Immature natural killer cell (primary cell): Measurements from ENCODE around the gene SLC25A13. TPM values are rescaled to one million over a fixed set of nuclear protein-coding genes. Genes with fewer than 3 reads are reported as not detected.

ENCODE experiments used
- DNase-seq, 3 donors: peaks; one replicate each; pipeline ENCODE4 v3.0.0; 2022; ENCODE audit warnings: mixed read lengths in 1 of 3
- H3K27ac Mint-ChIP-seq, 6 donors: one replicate each; pipeline ENCODE4 v1.8.0; 2020; ENCODE audit warnings: mixed read lengths in 6 of 6, mild to moderate bottlenecking in 5 of 6, inconsistent platforms in 4 of 6, moderate library complexity in 3 of 6
- H3K27me3 Mint-ChIP-seq, 3 donors: one replicate each; pipeline ENCODE4 v1.8.0; 2020 to 2021; ENCODE audit warnings: low read depth in 3 of 3, mild to moderate bottlenecking in 3 of 3, mixed read lengths in 3 of 3, moderate library complexity in 3 of 3, inconsistent platforms in 1 of 3
- H3K36me3 Mint-ChIP-seq, 3 donors: one replicate each; pipeline ENCODE4 v1.8.0; 2020; ENCODE audit warnings: mixed read lengths in 3 of 3, inconsistent platforms in 2 of 3, mild to moderate bottlenecking in 2 of 3
- H3K4me1 Mint-ChIP-seq, 2 donors: one replicate each; pipeline ENCODE4 v1.8.0; 2020; ENCODE audit warnings: inconsistent platforms in 2 of 2, mild to moderate bottlenecking in 2 of 2, mixed read lengths in 2 of 2, moderate library complexity in 1 of 2
- H3K4me3 Mint-ChIP-seq, 5 donors: one replicate each; pipeline ENCODE4 v1.8.0; 2020; ENCODE audit warnings: mild to moderate bottlenecking in 5 of 5, mixed read lengths in 5 of 5, inconsistent platforms in 3 of 5, moderate library complexity in 3 of 5
- H3K9me3 Mint-ChIP-seq, 6 donors: one replicate each; pipeline ENCODE4 v1.8.0; 2020; ENCODE audit warnings: mild to moderate bottlenecking in 6 of 6, mixed read lengths in 6 of 6, inconsistent platforms in 4 of 6, moderate library complexity in 3 of 6
- polyA plus RNA-seq, 3 donors: library from polyadenylated mRNA; unstranded; fragments of 300-500 nt; fragmentation: Illumina TruSeq; gene quantifications; one replicate each; pipeline ENCODE4 v1.2.3, GENCODE V29; 2021

Gene SLC25A13
- polyA plus RNA-seq, 3 donors from 2014 or later = 4.2 to 9.3 (median 5.3) TPM

GRCh38 chr7:96187735-96188134, 134.2 kb downstream of the SLC25A13 start:
- no peaks in the 10 kb centered on the region for H3K4me1 Mint-ChIP-seq
- H3K27me3 Mint-ChIP-seq = no peaks in the 10 kb centered on the region
- no peak overlapping the region for H3K4me3 Mint-ChIP-seq
- no peaks in the 10 kb centered on the region for H3K9me3 Mint-ChIP-seq
- H3K27ac Mint-ChIP-seq = no peak overlapping the region
- peaks cover 32 to 51% (median 46%) of the 10 kb centered on the region in 3 donors for H3K36me3 Mint-ChIP-seq
- no peak for DNase-seq

- Mint-ChIP-seq H3K36me3 (peaks cover 21 to 39% (median 33%) of the 10 kb centered on the region in 3 donors), H3K27ac (no peak overlapping the region), H3K9me3 (no peaks in the 10 kb centered on the region), H3K4me1 (no peaks in the 10 kb centered on the region), H3K4me3 (no peak overlapping the region), H3K27me3 (no peaks in the 10 kb centered on the region)
- DNase-seq = no peak
Measured at GRCh38 chr7:96184783-96185182, 137.1 kb downstream of the SLC25A13 start.

- no peak overlapping the region for H3K4me3 Mint-ChIP-seq
- peaks cover 15 to 34% (median 24%) of the 10 kb centered on the region in 3 donors for H3K36me3 Mint-ChIP-seq
- DNase-seq = no peak
- H3K4me1 Mint-ChIP-seq = no peaks in the 10 kb centered on the region
- H3K27me3 Mint-ChIP-seq = no peaks in the 10 kb centered on the region
- no peak overlapping the region for H3K27ac Mint-ChIP-seq
- no peaks in the 10 kb centered on the region for H3K9me3 Mint-ChIP-seq
Measured at GRCh38 chr7:96183163-96183670, 138.7 kb downstream of the SLC25A13 start.

GRCh38 chr7:96182424-96183158, 139.3 kb downstream of the SLC25A13 start:
- Mint-ChIP-seq H3K4me3 (no peak overlapping the region), H3K27ac (no peak overlapping the region), H3K27me3 (peaks cover 0 to 2% (median 0%) of the 10 kb centered on the region in 3 donors), H3K4me1 (no peaks in the 10 kb centered on the region), H3K36me3 (peaks cover 15 to 32% (median 24%) of the 10 kb centered on the region in 3 donors), H3K9me3 (no peaks in the 10 kb centered on the region)
- no peak for DNase-seq

DNA sequence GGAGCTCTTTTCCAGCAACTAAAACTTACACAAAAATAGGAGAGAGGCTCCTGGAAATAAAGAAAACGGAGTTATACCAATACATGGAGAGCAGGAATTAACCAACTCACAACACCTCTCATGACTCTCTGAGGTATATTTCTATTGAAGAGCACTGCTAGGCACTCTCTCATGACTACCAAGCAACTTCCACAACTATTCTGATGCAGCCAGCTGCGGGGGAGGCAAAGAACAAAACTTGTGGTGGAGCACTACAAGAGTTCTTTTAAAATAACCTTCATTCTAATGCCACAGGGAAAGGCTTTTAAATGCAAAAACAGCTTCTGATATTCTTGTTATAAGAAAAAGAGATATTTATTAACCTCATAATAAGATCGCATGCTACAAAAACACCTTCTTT, 140.7 kb downstream of the SLC25A13 start:
- H3K36me3 Mint-ChIP-seq = peaks cover 15 to 35% (median 23%) of the 10 kb centered on the region in 3 donors
- no peak for DNase-seq
- H3K4me3 Mint-ChIP-seq = no peak overlapping the region
- peaks cover 0 to 2% (median 0%) of the 10 kb centered on the region in 3 donors for H3K27me3 Mint-ChIP-seq
- no peak overlapping the region for H3K27ac Mint-ChIP-seq
- H3K9me3 Mint-ChIP-seq = no peaks in the 10 kb centered on the region
- no peaks in the 10 kb centered on the region for H3K4me1 Mint-ChIP-seq

DNA sequence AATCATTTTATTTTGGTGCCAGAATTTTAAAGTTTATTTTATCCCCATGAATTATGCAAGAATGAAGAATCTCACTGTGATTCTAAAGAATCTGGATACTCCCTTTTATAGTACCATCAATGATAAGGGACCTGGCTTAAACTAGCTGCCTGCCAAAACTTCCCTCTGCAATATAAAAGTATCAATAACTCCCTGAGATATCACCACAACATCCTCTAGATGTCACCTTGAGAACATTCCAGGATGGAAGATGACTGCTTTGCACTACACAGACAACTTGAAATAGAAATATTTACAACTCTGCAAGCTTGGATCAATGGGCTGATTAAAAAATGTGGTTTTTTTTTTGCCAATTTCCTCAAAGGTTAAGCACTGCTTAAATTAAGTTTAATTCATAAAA, 142.1 kb downstream of the SLC25A13 start:
- Mint-ChIP-seq H3K36me3 (peaks cover 15 to 37% (median 24%) of the 10 kb centered on the region in 3 donors), H3K27ac (no peak overlapping the region), H3K4me1 (no peaks in the 10 kb centered on the region), H3K9me3 (no peaks in the 10 kb centered on the region), H3K4me3 (no peak overlapping the region), H3K27me3 (peaks cover 0 to 2% (median 0%) of the 10 kb centered on the region in 3 donors)
- DNase-seq = no peak

- H3K4me3 Mint-ChIP-seq = no peak overlapping the region
- no peaks in the 10 kb centered on the region for H3K9me3 Mint-ChIP-seq
- peak overlapping the region in 1 of 6 donors; percentile 9 for H3K27ac Mint-ChIP-seq
- peaks cover 15 to 35% (median 23%) of the 10 kb centered on the region in 3 donors for H3K36me3 Mint-ChIP-seq
- no peak for DNase-seq
- peaks cover 0 to 2% (median 0%) of the 10 kb centered on the region in 3 donors for H3K27me3 Mint-ChIP-seq
- H3K4me1 Mint-ChIP-seq = no peaks in the 10 kb centered on the region
Measured at GRCh38 chr7:96179341-96179740, 142.6 kb downstream of the SLC25A13 start.

- peaks cover 15 to 33% (median 17%) of the 10 kb centered on the region in 3 donors for H3K36me3 Mint-ChIP-seq
- H3K4me3 Mint-ChIP-seq = no peak overlapping the region
- H3K27me3 Mint-ChIP-seq = peaks cover 0 to 2% (median 0%) of the 10 kb centered on the region in 3 donors
- H3K4me1 Mint-ChIP-seq = no peaks in the 10 kb centered on the region
- no peak for DNase-seq
- H3K27ac Mint-ChIP-seq = no peak overlapping the region
- H3K9me3 Mint-ChIP-seq = no peaks in the 10 kb centered on the region
Measured at GRCh38 chr7:96178581-96178980, 143.3 kb downstream of the SLC25A13 start.

GRCh38 chr7:96177353-96177752, 144.5 kb downstream of the SLC25A13 start:
- no peaks in the 10 kb centered on the region for H3K4me1 Mint-ChIP-seq
- no peak overlapping the region for H3K4me3 Mint-ChIP-seq
- H3K27me3 Mint-ChIP-seq = peaks cover 0 to 4% (median 0%) of the 10 kb centered on the region in 3 donors
- no peak overlapping the region for H3K27ac Mint-ChIP-seq
- peaks cover 5 to 21% (median 11%) of the 10 kb centered on the region in 3 donors for H3K36me3 Mint-ChIP-seq
- no peaks in the 10 kb centered on the region for H3K9me3 Mint-ChIP-seq
- no peak for DNase-seq

DNA sequence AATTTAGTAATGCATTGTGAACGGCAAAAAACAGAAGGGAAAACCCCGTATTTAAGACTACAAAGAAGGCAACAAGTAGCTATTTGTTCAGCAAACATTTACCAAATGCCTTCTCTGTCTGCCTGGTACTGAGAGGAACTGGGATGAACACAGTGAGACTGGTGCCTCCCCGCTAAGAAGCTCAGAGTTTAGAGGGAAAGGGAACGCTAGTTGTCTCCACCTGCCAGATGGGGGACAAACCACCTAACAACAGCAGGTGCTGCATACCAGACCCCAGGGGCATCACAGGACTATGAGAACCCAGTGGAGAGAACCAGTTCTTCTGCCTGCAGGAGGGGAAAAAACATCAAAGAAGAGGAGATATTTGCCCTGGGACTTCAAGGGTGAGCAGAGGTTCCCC, 147.1 kb downstream of the SLC25A13 start:
- no peaks in the 10 kb centered on the region for H3K9me3 Mint-ChIP-seq
- no peak overlapping the region for H3K4me3 Mint-ChIP-seq
- no peak for DNase-seq
- H3K27ac Mint-ChIP-seq = no peak overlapping the region
- peaks cover 8 to 18% (median 14%) of the 10 kb centered on the region in 3 donors for H3K36me3 Mint-ChIP-seq
- H3K27me3 Mint-ChIP-seq = peaks cover 0 to 4% (median 0%) of the 10 kb centered on the region in 3 donors
- no peaks in the 10 kb centered on the region for H3K4me1 Mint-ChIP-seq

DNA sequence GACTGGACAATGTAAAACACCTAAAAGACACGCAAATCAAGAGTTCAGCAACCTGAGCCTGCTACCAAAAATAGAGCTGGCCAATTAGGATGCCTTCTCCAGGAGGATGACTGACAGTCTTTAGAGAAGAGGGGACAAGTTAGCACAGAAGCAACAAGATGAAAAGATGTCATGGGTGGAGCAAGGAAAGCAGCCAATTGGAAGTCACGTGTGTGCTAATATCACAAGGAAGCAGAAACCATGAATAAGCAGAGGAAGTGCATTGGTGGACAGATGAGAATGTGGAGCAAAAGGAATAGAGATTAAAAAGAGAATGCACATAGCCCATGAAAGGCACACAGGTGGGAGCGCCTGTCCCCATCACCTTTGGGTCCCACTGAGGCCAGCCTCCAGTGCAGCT, 148.1 kb downstream of the SLC25A13 start:
- Mint-ChIP-seq H3K4me3 (no peak overlapping the region), H3K4me1 (no peaks in the 10 kb centered on the region), H3K27me3 (peaks cover 0 to 4% (median 0%) of the 10 kb centered on the region in 3 donors), H3K27ac (peak overlapping the region in 1 of 6 donors; percentile 52), H3K9me3 (no peaks in the 10 kb centered on the region), H3K36me3 (peaks cover 8 to 27% (median 18%) of the 10 kb centered on the region in 3 donors)
- DNase-seq = no peak

DNA sequence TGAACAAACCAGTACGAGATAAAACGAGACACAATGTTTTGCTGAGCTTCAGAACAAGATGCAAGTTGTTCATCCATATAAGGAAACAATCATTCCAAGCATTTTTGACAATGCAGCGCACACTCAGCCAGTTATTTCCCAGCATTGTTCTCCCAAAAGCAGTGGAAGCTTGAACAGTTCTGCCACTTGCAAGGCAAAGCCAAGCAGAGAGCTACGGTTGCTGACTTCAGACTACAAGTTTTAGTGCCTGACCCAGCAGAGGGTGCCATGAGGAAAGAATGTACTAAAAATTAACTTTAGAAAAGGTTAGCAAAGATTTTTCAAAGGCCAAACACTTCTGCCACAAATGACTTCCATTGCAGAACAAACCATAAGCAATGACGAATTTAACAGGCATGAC, 152.5 kb downstream of the SLC25A13 start:
- Mint-ChIP-seq H3K4me3 (no peak overlapping the region), H3K27ac (no peak overlapping the region), H3K36me3 (peaks cover 16 to 35% (median 30%) of the 10 kb centered on the region in 3 donors), H3K4me1 (no peaks in the 10 kb centered on the region), H3K27me3 (peaks cover 0 to 2% (median 0%) of the 10 kb centered on the region in 3 donors), H3K9me3 (no peaks in the 10 kb centered on the region)
- no peak for DNase-seq

GRCh38 chr7:96167424-96167823, 154.5 kb downstream of the SLC25A13 start:
- H3K36me3 Mint-ChIP-seq = peaks cover 32 to 43% (median 43%) of the 10 kb centered on the region in 3 donors
- H3K27me3 Mint-ChIP-seq = no peaks in the 10 kb centered on the region
- H3K9me3 Mint-ChIP-seq = no peaks in the 10 kb centered on the region
- H3K4me1 Mint-ChIP-seq = no peaks in the 10 kb centered on the region
- no peak overlapping the region for H3K27ac Mint-ChIP-seq
- H3K4me3 Mint-ChIP-seq = no peak overlapping the region
- DNase-seq = no peak

GRCh38 chr7:96161897-96162296, 160.0 kb downstream of the SLC25A13 start:
- peaks cover 3 to 18% of the 10 kb centered on the region in 2 donors for H3K4me1 Mint-ChIP-seq
- H3K27me3 Mint-ChIP-seq = no peaks in the 10 kb centered on the region
- H3K4me3 Mint-ChIP-seq = no peak overlapping the region
- H3K36me3 Mint-ChIP-seq = peaks cover 48 to 62% (median 53%) of the 10 kb centered on the region in 3 donors
- no peak overlapping the region for H3K27ac Mint-ChIP-seq
- peaks cover 0 to 4% (median 0%) of the 10 kb centered on the region in 6 donors for H3K9me3 Mint-ChIP-seq
- no peak for DNase-seq
